Esophagus muscularis mucosa (tissue), 4 donors: ENCODE data around the gene PCSK6. TPM values are rescaled to one million over a fixed set of nuclear protein-coding genes. Genes with fewer than 3 reads are reported as not detected.

Experiments used
- DNase-seq: peaks from one replicate; pipeline ENCODE4 v3.0.0-alpha.2; 2017; ENCODE audit errors: extremely low spot score
- H3K27ac ChIP-seq, 4 donors: fragments of 200-600 bp; sonication (generic); replicated peaks in 1 of 4; 1 replicate in 3 of 4; 2 replicates in 1 of 4; pipeline ENCODE4 v1.5.1; 2016 to 2019; ENCODE audit warnings: mild to moderate bottlenecking in 1 of 4
- H3K27me3 ChIP-seq, 4 donors: fragments of 200-600 bp; sonication (generic); one replicate each; pipeline versions ENCODE4 v1.5.1 to v1.6.0; 2016 to 2019
- H3K36me3 ChIP-seq, 4 donors: fragments of 200-600 bp; sonication (generic); one replicate each; pipeline ENCODE4 v1.5.1; 2016 to 2019
- H3K4me1 ChIP-seq, 4 donors: fragments of 200-600 bp; sonication (generic); one replicate each; pipeline ENCODE4 v1.5.1; 2016 to 2019
- H3K4me3 ChIP-seq, 4 donors: fragments of 200-600 bp; sonication (generic); 1 replicate in 2 of 4; 2 replicates in 2 of 4; pipeline ENCODE4 v1.5.1; 2016 to 2019; ENCODE audit warnings: mild to moderate bottlenecking in 4 of 4, moderate library complexity in 1 of 4
- H3K9me3 ChIP-seq, 4 donors: fragments of 200-600 bp; sonication (generic); 1 replicate in 3 of 4; 2 replicates in 1 of 4; pipeline ENCODE4 v1.5.1; 2016 to 2019
- CTCF ChIP-seq, 3 experiments: fragments of 200-600 bp in 2 of 3; fragments of 450-650 bp in 1 of 3; sonication (generic) in 2 of 3; IDR thresholded peaks; one replicate each; pipeline ENCODE4 v1.5.1; 2017 to 2019; ENCODE audit warnings: antibody characterized with exemption in 3 of 3, mild to moderate bottlenecking in 2 of 3, moderate library complexity in 1 of 3
- EP300 ChIP-seq: sonication (generic); formaldehyde crosslinking; IDR thresholded peaks from one replicate; pipeline ENCODE4 v1.6.1; 2017; ENCODE audit warnings: antibody characterized with exemption
- POLR2A ChIP-seq: fragments of 450-650 bp; IDR thresholded peaks from one replicate; pipeline ENCODE4 v1.6.1; 2017; ENCODE audit warnings: antibody characterized with exemption, moderate library complexity, mild to moderate bottlenecking, low read depth
- POLR2AphosphoS5 ChIP-seq, 2 donors: sonication (generic); formaldehyde crosslinking; IDR thresholded peaks; one replicate each; pipeline ENCODE4 v1.6.1; 2017; ENCODE audit warnings: antibody characterized with exemption in 2 of 2
- WGBS: methylation state at CpG from one replicate; pipeline ENCODE4 v1.1.5; 2018; 5-methylcytosine and 5-hydroxymethylcytosine counted together
- intact Hi-C: fragments of 100-400 bp; cut with DNase I; formaldehyde crosslinking; loops from one replicate; pipeline ENCODE4 v1.15.1; 2023
- total RNA-seq, 4 donors: library from RNA; depleted of rRNA; stranded (reverse); fragments of >200 nt; gene quantifications; one replicate each; pipeline versions ENCODE4 v1.1.0 to v1.2.1, GENCODE V29; 2016

The PCSK6 gene
- total RNA-seq, 4 donors from 2014 or later = 13.6 to 24.1 (median 15.3) TPM

DNA sequence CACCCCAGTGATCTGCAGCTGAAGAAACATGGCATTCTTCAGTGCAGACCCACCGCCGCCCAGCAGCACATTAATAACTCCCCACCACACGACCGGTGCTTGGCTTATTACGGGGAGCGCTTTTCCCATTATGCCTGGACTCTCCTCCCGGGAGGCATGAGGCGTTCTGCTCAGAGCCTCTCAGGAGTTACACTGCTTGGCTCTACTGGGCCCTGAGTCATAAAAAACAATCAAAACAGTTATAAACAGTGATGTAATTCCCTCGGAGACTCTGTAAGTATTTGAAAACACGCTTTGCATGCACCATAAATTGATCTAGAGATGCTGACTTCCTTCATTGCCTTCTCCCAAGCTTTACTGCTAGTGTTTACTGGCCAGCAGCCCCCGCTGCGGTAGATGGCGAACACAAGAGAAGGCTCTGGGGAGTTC, 117.3 kb downstream of the PCSK6 start:
- DNase-seq = no peak
- peaks cover 0 to 10% (median 6%) of the 10 kb centered on the region in 4 donors for H3K4me1 ChIP-seq
- no peak overlapping the region for H3K27ac ChIP-seq
- H3K27me3 ChIP-seq = peaks cover 0 to 5% (median 0%) of the 10 kb centered on the region in 4 donors
- H3K9me3 ChIP-seq = no peaks in the 10 kb centered on the region
- H3K4me3 ChIP-seq = no peak overlapping the region
- no peak for TF ChIP-seq CTCF (IDR thresholded peaks at IDR 0.05)
- no peak for TF ChIP-seq POLR2A
- no peak for TF ChIP-seq POLR2AphosphoS5 (IDR thresholded peaks at IDR 0.05)
- no peak for TF ChIP-seq EP300
- intact Hi-C loops = no loop called here
- no peaks in the 10 kb centered on the region for H3K36me3 ChIP-seq
- 74% methylated on average over 13 of the region's 13 CpGs for WGBS

- WGBS = 94% methylated on average over 9 of the region's 11 CpGs
Observed at GRCh38 chr15:101371519-101371918, 118.0 kb downstream of the PCSK6 start.

DNA sequence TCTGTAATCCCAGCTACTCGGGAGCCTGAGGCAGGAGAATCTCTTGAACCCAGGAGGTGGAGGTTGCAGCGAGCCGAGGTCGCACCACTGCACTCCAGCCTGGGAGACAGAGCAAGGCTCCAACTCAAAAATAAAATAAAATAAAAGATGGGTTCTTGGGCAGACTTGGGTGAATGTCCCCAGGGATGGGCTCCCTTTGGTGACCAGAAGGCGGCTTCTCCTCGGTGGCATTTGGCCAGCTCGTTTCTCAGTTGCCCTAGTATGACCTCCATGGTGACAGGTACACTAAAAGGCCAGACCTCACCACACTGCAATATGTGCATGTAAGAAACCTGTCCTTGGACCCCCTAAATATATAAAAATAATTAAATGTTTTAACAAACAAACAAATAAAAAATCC, 118.4 kb downstream of the PCSK6 start:
- no peaks in the 10 kb centered on the region for H3K9me3 ChIP-seq
- intact Hi-C loops = no loop called here
- H3K4me3 ChIP-seq = no peak overlapping the region
- H3K36me3 ChIP-seq = no peaks in the 10 kb centered on the region
- H3K27ac ChIP-seq = no peak overlapping the region
- H3K27me3 ChIP-seq = peaks cover 0 to 5% (median 0%) of the 10 kb centered on the region in 4 donors
- peaks cover 0 to 10% (median 6%) of the 10 kb centered on the region in 4 donors for H3K4me1 ChIP-seq
- no peak for DNase-seq
- 88% methylated on average over 7 of the region's 7 CpGs for WGBS
- no peak for TF ChIP-seq POLR2A
- TF ChIP-seq EP300 = no peak
- no peak for TF ChIP-seq POLR2AphosphoS5 (IDR thresholded peaks at IDR 0.05)
- no peak for TF ChIP-seq CTCF (IDR thresholded peaks at IDR 0.05)

More at GRCh38 chr15:101371519-101371918, 118.0 kb downstream of the PCSK6 start:
- intact Hi-C loops = no loop called here
- Histone ChIP-seq H3K36me3 (no peaks in the 10 kb centered on the region), H3K4me1 (peaks cover 0 to 10% (median 6%) of the 10 kb centered on the region in 4 donors), H3K27me3 (peaks cover 0 to 5% (median 0%) of the 10 kb centered on the region in 4 donors), H3K27ac (no peak overlapping the region), H3K4me3 (no peak overlapping the region), H3K9me3 (no peaks in the 10 kb centered on the region)
- no peak for DNase-seq
- TF ChIP-seq CTCF (IDR thresholded peaks at IDR 0.05) (no peak), POLR2AphosphoS5 (IDR thresholded peaks at IDR 0.05) (no peak), EP300 (no peak), POLR2A (no peak)

DNA sequence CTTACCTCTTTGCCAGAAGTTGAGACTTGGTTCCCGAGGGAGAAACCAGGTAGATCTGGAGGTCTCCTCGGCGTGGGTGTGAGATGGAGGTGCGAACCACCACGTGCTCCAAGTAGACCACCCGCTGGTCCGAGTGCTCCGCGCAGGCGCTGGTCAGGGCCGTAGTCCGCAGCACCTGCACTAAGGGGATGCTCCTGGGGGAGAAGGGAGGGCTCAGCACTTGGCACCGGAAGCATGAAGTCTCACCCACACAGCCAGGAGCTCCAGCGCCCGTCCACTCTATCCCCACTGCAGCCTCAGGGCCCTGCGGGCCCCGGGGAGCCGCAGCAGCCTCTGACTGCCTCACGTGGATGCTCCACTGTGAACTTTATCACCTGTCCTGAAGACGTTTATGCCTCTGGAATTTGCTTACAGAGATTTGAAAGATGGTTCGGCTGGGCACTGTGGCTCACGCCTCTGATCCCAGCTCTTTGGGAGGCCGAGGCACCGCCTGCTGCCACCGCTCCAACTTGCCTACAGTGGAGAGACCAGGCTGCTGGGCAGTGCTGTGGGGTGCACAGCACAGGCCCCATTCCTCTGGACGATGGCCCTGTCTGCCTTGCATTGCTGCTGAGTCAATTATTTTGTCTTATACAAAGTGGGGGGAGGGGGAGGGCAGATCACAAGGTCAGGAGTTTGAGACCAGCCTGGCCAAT, 119.0 kb downstream of the PCSK6 start:
- intact Hi-C loops = no loop called here
- no peak for DNase-seq
- no peak for TF ChIP-seq POLR2A
- no peak for TF ChIP-seq POLR2AphosphoS5 (IDR thresholded peaks at IDR 0.05)
- no peak for TF ChIP-seq EP300
- no peak for TF ChIP-seq CTCF (IDR thresholded peaks at IDR 0.05)
- 87% methylated on average over 11 of the region's 26 CpGs for WGBS
- Histone ChIP-seq H3K9me3 (no peaks in the 10 kb centered on the region), H3K4me1 (peaks cover 0 to 10% (median 6%) of the 10 kb centered on the region in 4 donors), H3K27ac (no peak overlapping the region), H3K27me3 (peaks cover 0 to 5% (median 0%) of the 10 kb centered on the region in 4 donors), H3K4me3 (no peak overlapping the region), H3K36me3 (peaks cover 0 to 3% (median 0%) of the 10 kb centered on the region in 4 donors)
